Airway epithelial cell (primary cell): ENCODE results near the gene CDK5RAP2. TPM values are rescaled to one million over a fixed set of nuclear protein-coding genes. Genes with fewer than 3 reads are reported as not detected.

ENCODE experiments used
- total RNA-seq: library from RNA; depleted of rRNA; stranded (reverse); fragments of >200 nt; gene quantifications from 2 replicates; pipeline ENCODE4 v1.2.3, GENCODE V29; 2015

CDK5RAP2 gene
- 15.3 and 24.3 TPM in 2 replicates for total RNA-seq

GRCh38 chr9:120580051-120580896 lies at the start of gene CDK5RAP2:
TSS of gene CDK5RAP2 (minus strand) at chr9:120580167. CDS start at chr9:120579978, 189 bp downstream.

Other genes with a start within 250 kb of the CDK5RAP2 start
- gene MEGF9, start 134.3 kb upstream of the CDK5RAP2 start, total RNA-seq, result 9.8 and 12.1 TPM in 2 replicates
- 24.3 and 34.0 TPM in 2 replicates for gene FBXW2, start 213.2 kb upstream of the CDK5RAP2 start, total RNA-seq